WI38 (cell line): ENCODE results near the gene TMEM247.

Experiments used
- H3K4me3 ChIP-seq: 2 replicates; pipeline ENCODE4 v1.5.1; 2011; ENCODE audit warnings: low read depth, mild to moderate bottlenecking, control low read depth, low read length
- CTCF ChIP-seq: IDR thresholded peaks from 2 replicates; pipeline ENCODE4 v1.5.1; 2012; ENCODE audit warnings: low read depth, mild to moderate bottlenecking, control low read depth, low read length

Gene TMEM247

GRCh38 chr2:46458763-46459500 is 20.4 kb upstream of the TMEM247 start:
- TF ChIP-seq CTCF: no peak
- no peak overlapping the region for H3K4me3 ChIP-seq

GRCh38 chr2:46459694-46460093 is 19.7 kb upstream of the TMEM247 start:
- H3K4me3 ChIP-seq: no peak overlapping the region
- TF ChIP-seq CTCF: no peak

- no peak overlapping the region for H3K4me3 ChIP-seq
- TF ChIP-seq CTCF: no peak
These were observed 19.0 kb upstream of the TMEM247 start for GRCh38 chr2:46460241-46460921.

GRCh38 chr2:46461011-46461674 is 18.2 kb upstream of the TMEM247 start:
- H3K4me3 ChIP-seq: no peak overlapping the region
- peak; percentile 96 for TF ChIP-seq CTCF

GRCh38 chr2:46461709-46462171 is 17.6 kb upstream of the TMEM247 start:
- H3K4me3 ChIP-seq: no peak overlapping the region
- no peak for TF ChIP-seq CTCF

- no peak for TF ChIP-seq CTCF
- H3K4me3 ChIP-seq: no peak overlapping the region
These were observed 16.4 kb upstream of the TMEM247 start for GRCh38 chr2:46462936-46463335.

GRCh38 chr2:46469116-46469515 is 10.2 kb upstream of the TMEM247 start:
- no peak overlapping the region for H3K4me3 ChIP-seq
- TF ChIP-seq CTCF: no peak
